HEK293 (cell line): Measurements from ENCODE around the gene CTF1.

Experiments used
- BCL11A ChIP-seq: fragments of 450-650 bp; formaldehyde crosslinking; IDR thresholded peaks from 2 replicates; pipeline ENCODE4 v1.5.1; 2016; ENCODE audit warnings: low read depth, missing biosample characterization, missing genetic modification characterization
- GLI4 ChIP-seq: fragments of 450-650 bp; formaldehyde crosslinking; IDR thresholded peaks from 2 replicates; pipeline ENCODE4 v1.5.1; 2016; ENCODE audit warnings: missing biosample characterization, missing genetic modification characterization
- GLIS2 ChIP-seq: fragments of 450-650 bp; formaldehyde crosslinking; IDR thresholded peaks from 2 replicates; pipeline ENCODE4 v1.5.1; 2016; ENCODE audit warnings: missing biosample characterization, missing genetic modification characterization
- KLF9 ChIP-seq: fragments of 450-650 bp; formaldehyde crosslinking; IDR thresholded peaks from 2 replicates; pipeline ENCODE4 v1.5.1; 2016; ENCODE audit warnings: missing biosample characterization, missing genetic modification characterization, low read depth
- SCRT1 ChIP-seq: fragments of 450-650 bp; formaldehyde crosslinking; IDR thresholded peaks from 2 replicates; pipeline ENCODE4 v1.5.1; 2016; ENCODE audit warnings: missing biosample characterization, missing genetic modification characterization, borderline replicate concordance
- WT1 ChIP-seq: fragments of 450-650 bp; formaldehyde crosslinking; IDR thresholded peaks from 2 replicates; pipeline ENCODE4 v1.5.1; 2016; ENCODE audit warnings: missing biosample characterization, missing genetic modification characterization
- ZBTB7A ChIP-seq: fragments of 450-650 bp; formaldehyde crosslinking; IDR thresholded peaks from 2 replicates; pipeline ENCODE4 v1.5.1; 2016; ENCODE audit warnings: low read depth, missing biosample characterization, missing genetic modification characterization
- ZBTB8A ChIP-seq: fragments of 450-650 bp; formaldehyde crosslinking; IDR thresholded peaks from 2 replicates; pipeline ENCODE4 v1.5.1; 2016; ENCODE audit warnings: missing biosample characterization, missing genetic modification characterization
- ZFP41 ChIP-seq: fragments of 450-650 bp; formaldehyde crosslinking; IDR thresholded peaks from 2 replicates; pipeline ENCODE4 v1.5.1; 2016; ENCODE audit warnings: missing biosample characterization, missing genetic modification characterization, borderline replicate concordance
- ZNF19 ChIP-seq: fragments of 450-650 bp; formaldehyde crosslinking; IDR thresholded peaks from 2 replicates; pipeline ENCODE4; 2016; ENCODE audit warnings: missing biosample characterization, missing genetic modification characterization, low read depth
- ZNF473 ChIP-seq: fragments of 450-650 bp; formaldehyde crosslinking; IDR thresholded peaks from 2 replicates; pipeline ENCODE4 v1.5.1; 2017; ENCODE audit warnings: missing biosample characterization, missing genetic modification characterization
- ZNF521 ChIP-seq: fragments of 450-650 bp; formaldehyde crosslinking; IDR thresholded peaks from 2 replicates; pipeline ENCODE4 v1.5.1; 2017; ENCODE audit warnings: missing biosample characterization, mild to moderate bottlenecking, missing genetic modification characterization
- ZNF701 ChIP-seq: fragments of 450-650 bp; formaldehyde crosslinking; IDR thresholded peaks from 2 replicates; pipeline ENCODE4 v1.5.1; 2016; ENCODE audit warnings: missing biosample characterization, missing genetic modification characterization
- ZNF792 ChIP-seq: fragments of 450-650 bp; formaldehyde crosslinking; IDR thresholded peaks from 2 replicates; pipeline ENCODE4 v1.5.1; 2016; ENCODE audit warnings: missing biosample characterization, missing genetic modification characterization
- ZNF830 ChIP-seq: fragments of 450-650 bp; IDR thresholded peaks from 2 replicates; pipeline ENCODE4 v1.5.0; 2018; ENCODE audit warnings: missing biosample characterization, missing genetic modification characterization, low read depth, mild to moderate bottlenecking, moderate library complexity
- ZNF837 ChIP-seq: fragments of 450-650 bp; formaldehyde crosslinking; IDR thresholded peaks from 2 replicates; pipeline ENCODE4 v1.5.1; 2016; ENCODE audit warnings: missing biosample characterization, missing genetic modification characterization
- ZNF843 ChIP-seq: fragments of 450-650 bp; formaldehyde crosslinking; IDR thresholded peaks from 2 replicates; pipeline ENCODE4 v1.5.1; 2016; ENCODE audit warnings: missing biosample characterization, missing genetic modification characterization
- ZXDB ChIP-seq: fragments of 450-650 bp; formaldehyde crosslinking; IDR thresholded peaks from 2 replicates; pipeline ENCODE4 v1.5.1; 2016; ENCODE audit warnings: missing biosample characterization, missing genetic modification characterization
- TF ChIP-seq, protein P1 (sequence below): fragments of 450-650 bp; formaldehyde crosslinking; IDR thresholded peaks from 2 replicates; pipeline ENCODE4 v1.5.1; 2016; ENCODE audit warnings: missing biosample characterization, missing genetic modification characterization
- TF ChIP-seq, protein P2 (sequence below): fragments of 450-650 bp; formaldehyde crosslinking; optimal IDR thresholded peaks from 2 replicates; pipeline ENCODE3; 2016; ENCODE audit warnings: missing biosample characterization, mild to moderate bottlenecking, missing genetic modification characterization
- TF ChIP-seq, protein P3 (sequence below): fragments of 450-650 bp; formaldehyde crosslinking; IDR thresholded peaks from 2 replicates; pipeline ENCODE4 v1.5.1; 2016; ENCODE audit warnings: missing biosample characterization, missing genetic modification characterization
- TF ChIP-seq, protein P4 (sequence below): fragments of 450-650 bp; formaldehyde crosslinking; conservative IDR thresholded peaks from 2 replicates; pipeline ENCODE4 v1.5.1; 2016; ENCODE audit warnings: low read depth, missing biosample characterization, missing genetic modification characterization
- TF ChIP-seq, protein P5 (sequence below): fragments of 450-650 bp; formaldehyde crosslinking; IDR thresholded peaks from 2 replicates; pipeline ENCODE4 v1.5.1; 2016; ENCODE audit warnings: missing biosample characterization, missing genetic modification characterization, borderline replicate concordance
- TF ChIP-seq, protein P6 (sequence below): fragments of 450-650 bp; IDR thresholded peaks from 2 replicates; pipeline ENCODE4 v1.5.1; 2018; ENCODE audit warnings: missing biosample characterization, mild to moderate bottlenecking, missing genetic modification characterization

The CTF1 gene

DNA sequence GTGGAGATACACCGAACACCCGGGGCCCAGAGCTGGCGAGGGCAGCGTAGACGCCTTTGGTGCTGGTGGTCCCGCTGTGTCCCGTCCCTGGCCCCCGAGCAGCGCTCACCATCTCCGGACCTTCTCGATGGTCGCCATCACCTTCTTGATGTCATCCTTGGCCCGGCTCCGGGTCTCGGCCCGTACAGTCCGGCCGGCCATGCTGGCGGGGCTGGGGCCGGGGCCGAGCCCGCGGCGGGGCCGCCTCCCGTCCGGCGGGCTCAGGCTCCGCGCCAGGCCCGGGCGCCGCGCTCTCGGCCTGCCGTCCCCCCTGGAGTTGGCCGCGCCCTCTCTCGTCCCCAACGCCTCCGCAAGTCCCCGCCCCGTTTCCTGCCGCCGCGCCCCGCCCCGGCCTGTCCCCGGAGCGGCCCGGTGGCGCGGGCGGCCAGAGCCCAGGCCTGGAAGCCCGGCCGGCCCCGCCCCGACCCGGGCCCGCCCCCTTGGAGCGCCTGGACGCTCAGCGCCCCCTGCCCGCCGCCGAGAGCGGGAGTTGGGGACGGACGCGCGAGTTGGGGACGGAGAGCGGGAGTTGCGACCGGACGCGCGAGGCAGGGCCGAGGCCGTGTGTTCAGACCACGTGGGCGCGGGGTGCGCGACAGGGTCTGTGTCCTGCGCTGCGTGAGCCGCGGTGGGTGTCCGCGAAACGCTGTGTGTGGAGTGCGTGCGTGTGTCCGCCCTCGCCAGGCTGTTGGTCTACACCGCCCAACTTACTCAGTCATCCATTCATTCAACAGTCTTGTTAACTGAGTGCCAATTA, 2.5 kb upstream of the CTF1 start, which contains the start of gene BCL7C (continued):
- TF ChIP-seq ZNF701 (tag by site-specific recombination) (no peak), ZXDB (tag by site-specific recombination) (peak; percentile 78), WT1 (tag by site-specific recombination) (no peak), ZBTB8A (tag by site-specific recombination) (peak; percentile 80), ZBTB7A (tag by site-specific recombination) (peak; percentile 88), ZNF19 (tag by site-specific recombination) (no peak), ZFP41 (tag by site-specific recombination) (no peak), KLF9 (tag by site-specific recombination) (peak; percentile 85), ZNF792 (peak; percentile 45; the same call in 1 of the 2 replicates), ZNF843 (tag by site-specific recombination) (peak; percentile 51; the same call in 1 of the 2 replicates), ZNF830 (tag by site-specific recombination) (no peak), ZNF473 (tag by site-specific recombination) (no peak), ZNF837 (tag by site-specific recombination) (no peak), SCRT1 (no peak), GLI4 (tag by site-specific recombination) (no peak), GLIS2 (tag by site-specific recombination) (peak; percentile 77), BCL11A (tag by site-specific recombination) (0 out of 2 replicates have a peak, but pooled peaks have one; percentile 22), ZNF521 (tag by site-specific recombination) (no peak)
- TF ChIP-seq, protein P1, sequence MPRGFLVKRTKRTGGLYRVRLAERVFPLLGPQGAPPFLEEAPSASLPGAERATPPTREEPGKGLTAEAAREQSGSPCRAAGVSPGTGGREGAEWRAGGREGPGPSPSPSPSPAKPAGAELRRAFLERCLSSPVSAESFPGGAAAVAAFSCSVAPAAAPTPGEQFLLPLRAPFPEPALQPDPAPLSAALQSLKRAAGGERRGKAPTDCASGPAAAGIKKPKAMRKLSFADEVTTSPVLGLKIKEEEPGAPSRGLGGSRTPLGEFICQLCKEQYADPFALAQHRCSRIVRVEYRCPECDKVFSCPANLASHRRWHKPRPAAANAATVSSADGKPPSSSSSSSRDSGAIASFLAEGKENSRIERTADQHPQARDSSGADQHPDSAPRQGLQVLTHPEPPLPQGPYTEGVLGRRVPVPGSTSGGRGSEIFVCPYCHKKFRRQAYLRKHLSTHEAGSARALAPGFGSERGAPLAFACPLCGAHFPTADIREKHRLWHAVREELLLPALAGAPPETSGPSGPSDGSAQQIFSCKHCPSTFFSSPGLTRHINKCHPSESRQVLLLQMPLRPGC = 0 out of 2 replicates have a peak, but pooled peaks have one; percentile 12
- TF ChIP-seq, protein P2, sequence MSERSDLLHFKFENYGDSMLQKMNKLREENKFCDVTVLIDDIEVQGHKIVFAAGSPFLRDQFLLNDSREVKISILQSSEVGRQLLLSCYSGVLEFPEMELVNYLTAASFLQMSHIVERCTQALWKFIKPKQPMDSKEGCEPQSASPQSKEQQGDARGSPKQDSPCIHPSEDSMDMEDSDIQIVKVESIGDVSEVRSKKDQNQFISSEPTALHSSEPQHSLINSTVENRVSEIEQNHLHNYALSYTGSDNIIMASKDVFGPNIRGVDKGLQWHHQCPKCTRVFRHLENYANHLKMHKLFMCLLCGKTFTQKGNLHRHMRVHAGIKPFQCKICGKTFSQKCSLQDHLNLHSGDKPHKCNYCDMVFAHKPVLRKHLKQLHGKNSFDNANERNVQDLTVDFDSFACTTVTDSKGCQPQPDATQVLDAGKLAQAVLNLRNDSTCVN (tag by site-specific recombination) = peak; percentile 98
- TF ChIP-seq, protein P3, sequence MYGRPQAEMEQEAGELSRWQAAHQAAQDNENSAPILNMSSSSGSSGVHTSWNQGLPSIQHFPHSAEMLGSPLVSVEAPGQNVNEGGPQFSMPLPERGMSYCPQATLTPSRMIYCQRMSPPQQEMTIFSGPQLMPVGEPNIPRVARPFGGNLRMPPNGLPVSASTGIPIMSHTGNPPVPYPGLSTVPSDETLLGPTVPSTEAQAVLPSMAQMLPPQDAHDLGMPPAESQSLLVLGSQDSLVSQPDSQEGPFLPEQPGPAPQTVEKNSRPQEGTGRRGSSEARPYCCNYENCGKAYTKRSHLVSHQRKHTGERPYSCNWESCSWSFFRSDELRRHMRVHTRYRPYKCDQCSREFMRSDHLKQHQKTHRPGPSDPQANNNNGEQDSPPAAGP = peak; percentile 89
- TF ChIP-seq, protein P4, sequence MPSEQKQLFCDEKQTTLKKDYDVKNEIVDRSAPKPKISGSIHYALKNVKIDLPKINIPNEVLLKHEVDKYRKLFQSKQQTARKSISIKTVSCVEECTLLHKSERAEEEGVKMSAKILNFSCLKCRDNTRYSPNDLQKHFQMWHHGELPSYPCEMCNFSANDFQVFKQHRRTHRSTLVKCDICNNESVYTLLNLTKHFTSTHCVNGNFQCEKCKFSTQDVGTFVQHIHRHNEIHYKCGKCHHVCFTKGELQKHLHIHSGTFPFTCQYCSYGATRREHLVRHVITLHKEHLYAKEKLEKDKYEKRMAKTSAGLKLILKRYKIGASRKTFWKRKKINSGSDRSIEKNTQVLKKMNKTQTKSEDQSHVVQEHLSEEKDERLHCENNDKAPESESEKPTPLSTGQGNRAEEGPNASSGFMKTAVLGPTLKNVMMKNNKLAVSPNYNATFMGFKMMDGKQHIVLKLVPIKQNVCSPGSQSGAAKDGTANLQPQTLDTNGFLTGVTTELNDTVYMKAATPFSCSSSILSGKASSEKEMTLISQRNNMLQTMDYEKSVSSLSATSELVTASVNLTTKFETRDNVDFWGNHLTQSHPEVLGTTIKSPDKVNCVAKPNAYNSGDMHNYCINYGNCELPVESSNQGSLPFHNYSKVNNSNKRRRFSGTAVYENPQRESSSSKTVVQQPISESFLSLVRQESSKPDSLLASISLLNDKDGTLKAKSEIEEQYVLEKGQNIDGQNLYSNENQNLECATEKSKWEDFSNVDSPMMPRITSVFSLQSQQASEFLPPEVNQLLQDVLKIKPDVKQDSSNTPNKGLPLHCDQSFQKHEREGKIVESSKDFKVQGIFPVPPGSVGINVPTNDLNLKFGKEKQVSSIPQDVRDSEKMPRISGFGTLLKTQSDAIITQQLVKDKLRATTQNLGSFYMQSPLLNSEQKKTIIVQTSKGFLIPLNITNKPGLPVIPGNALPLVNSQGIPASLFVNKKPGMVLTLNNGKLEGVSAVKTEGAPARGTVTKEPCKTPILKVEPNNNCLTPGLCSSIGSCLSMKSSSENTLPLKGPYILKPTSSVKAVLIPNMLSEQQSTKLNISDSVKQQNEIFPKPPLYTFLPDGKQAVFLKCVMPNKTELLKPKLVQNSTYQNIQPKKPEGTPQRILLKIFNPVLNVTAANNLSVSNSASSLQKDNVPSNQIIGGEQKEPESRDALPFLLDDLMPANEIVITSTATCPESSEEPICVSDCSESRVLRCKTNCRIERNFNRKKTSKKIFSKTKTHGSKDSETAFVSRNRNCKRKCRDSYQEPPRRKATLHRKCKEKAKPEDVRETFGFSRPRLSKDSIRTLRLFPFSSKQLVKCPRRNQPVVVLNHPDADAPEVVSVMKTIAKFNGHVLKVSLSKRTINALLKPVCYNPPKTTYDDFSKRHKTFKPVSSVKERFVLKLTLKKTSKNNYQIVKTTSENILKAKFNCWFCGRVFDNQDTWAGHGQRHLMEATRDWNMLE (tag by site-specific recombination) = no peak
- TF ChIP-seq, protein P5, sequence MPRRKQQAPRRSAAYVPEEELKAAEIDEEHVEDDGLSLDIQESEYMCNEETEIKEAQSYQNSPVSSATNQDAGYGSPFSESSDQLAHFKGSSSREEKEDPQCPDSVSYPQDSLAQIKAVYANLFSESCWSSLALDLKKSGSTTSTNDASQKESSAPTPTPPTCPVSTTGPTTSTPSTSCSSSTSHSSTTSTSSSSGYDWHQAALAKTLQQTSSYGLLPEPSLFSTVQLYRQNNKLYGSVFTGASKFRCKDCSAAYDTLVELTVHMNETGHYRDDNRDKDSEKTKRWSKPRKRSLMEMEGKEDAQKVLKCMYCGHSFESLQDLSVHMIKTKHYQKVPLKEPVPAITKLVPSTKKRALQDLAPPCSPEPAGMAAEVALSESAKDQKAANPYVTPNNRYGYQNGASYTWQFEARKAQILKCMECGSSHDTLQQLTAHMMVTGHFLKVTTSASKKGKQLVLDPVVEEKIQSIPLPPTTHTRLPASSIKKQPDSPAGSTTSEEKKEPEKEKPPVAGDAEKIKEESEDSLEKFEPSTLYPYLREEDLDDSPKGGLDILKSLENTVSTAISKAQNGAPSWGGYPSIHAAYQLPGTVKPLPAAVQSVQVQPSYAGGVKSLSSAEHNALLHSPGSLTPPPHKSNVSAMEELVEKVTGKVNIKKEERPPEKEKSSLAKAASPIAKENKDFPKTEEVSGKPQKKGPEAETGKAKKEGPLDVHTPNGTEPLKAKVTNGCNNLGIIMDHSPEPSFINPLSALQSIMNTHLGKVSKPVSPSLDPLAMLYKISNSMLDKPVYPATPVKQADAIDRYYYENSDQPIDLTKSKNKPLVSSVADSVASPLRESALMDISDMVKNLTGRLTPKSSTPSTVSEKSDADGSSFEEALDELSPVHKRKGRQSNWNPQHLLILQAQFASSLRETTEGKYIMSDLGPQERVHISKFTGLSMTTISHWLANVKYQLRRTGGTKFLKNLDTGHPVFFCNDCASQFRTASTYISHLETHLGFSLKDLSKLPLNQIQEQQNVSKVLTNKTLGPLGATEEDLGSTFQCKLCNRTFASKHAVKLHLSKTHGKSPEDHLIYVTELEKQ (tag by site-specific recombination) = no peak; the same call in 1 of the 2 replicates
- TF ChIP-seq, protein P6, sequence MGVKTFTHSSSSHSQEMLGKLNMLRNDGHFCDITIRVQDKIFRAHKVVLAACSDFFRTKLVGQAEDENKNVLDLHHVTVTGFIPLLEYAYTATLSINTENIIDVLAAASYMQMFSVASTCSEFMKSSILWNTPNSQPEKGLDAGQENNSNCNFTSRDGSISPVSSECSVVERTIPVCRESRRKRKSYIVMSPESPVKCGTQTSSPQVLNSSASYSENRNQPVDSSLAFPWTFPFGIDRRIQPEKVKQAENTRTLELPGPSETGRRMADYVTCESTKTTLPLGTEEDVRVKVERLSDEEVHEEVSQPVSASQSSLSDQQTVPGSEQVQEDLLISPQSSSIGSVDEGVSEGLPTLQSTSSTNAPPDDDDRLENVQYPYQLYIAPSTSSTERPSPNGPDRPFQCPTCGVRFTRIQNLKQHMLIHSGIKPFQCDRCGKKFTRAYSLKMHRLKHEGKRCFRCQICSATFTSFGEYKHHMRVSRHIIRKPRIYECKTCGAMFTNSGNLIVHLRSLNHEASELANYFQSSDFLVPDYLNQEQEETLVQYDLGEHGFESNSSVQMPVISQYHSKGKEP (tag by site-specific recombination) = 0 out of 2 replicates have a peak, but pooled peaks have one; percentile 5
